ENCODE measurements around the gene KLHL15. TPM values are rescaled to one million over a fixed set of nuclear protein-coding genes. Genes with fewer than 3 reads are reported as not detected.
"Not testable (repeated sequence)": the region's sequence is repeated elsewhere in the genome, so short reads cannot be mapped to it uniquely, and the experiment has no call there.

Gene KLHL15
- total RNA-seq, 2 experiments from 2014 or later: 9.3 to 11.8 TPM

DNA sequence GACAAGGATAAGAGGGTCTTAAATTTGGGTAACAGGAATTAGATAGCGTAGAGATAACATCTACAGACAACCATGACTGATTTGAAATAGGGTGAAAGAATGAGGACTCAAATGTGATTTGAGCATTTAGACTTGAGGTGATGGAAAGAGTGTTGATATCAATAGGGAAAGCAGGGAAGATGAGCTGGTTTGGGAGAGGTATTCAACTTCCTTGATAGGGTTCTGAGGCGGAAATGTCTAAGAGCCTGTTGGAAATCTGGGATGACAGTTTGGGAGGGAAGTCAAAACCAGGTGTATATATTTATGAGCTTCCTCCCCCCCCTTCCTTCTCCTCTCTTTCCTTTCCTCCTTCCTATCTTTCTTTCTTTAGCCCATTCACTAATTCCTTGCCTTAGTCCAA, 36.5 kb downstream of the KLHL15 start:
- Mint-ChIP-seq H3K27me3 (no peaks in the 10 kb centered on the region), H3K27ac (no peak overlapping the region), H3K4me1 (peaks cover 23% of the 10 kb centered on the region), H3K9me3 (ENCODE audit: low read depth) (no peaks in the 10 kb centered on the region), H3K4me3 (no peak overlapping the region), H3K36me3 (ENCODE audit: low read depth) (peaks cover 34% of the 10 kb centered on the region)
- CTCF ChIA-PET: no interaction called here
- intact Hi-C loops (cut with DNase I, micrococcal nuclease): no loop called here
- no peak for DNase-seq
- POLR2A ChIA-PET: no interaction called here
- ATAC-seq: no peak

DNA sequence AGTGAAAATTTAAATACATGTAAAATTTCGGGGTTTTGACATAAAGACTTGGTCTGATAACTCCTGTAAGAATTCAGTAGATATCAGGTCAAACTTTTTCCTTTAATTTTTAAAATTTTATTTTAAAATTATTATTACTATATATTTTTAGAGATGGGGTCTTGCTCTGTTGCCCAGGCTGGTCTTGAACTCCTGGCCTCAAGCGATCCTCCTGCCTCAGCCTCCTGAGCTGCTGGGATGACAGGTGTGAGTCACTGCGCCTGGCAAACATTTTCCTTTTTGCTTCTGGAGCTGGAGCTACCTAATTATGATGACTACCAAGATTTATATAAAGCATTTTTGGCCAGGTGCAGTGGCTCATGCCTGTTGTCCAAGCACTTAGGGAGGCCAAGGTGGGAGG, 37.3 kb downstream of the KLHL15 start:
- peaks cover 34% of the 10 kb centered on the region for H3K36me3 Mint-ChIP-seq (ENCODE audit: low read depth)
- H3K4me1 Mint-ChIP-seq: peaks cover 22% of the 10 kb centered on the region
- no peak overlapping the region for H3K27ac Mint-ChIP-seq
- H3K4me3 Mint-ChIP-seq: no peak overlapping the region
- intact Hi-C loops (cut with DNase I, micrococcal nuclease): no loop called here
- no peaks in the 10 kb centered on the region for H3K27me3 Mint-ChIP-seq
- H3K9me3 Mint-ChIP-seq (ENCODE audit: low read depth): no peaks in the 10 kb centered on the region
- ChIA-PET CTCF (no interaction called here), POLR2A (interaction anchor here (0.7 kb wide), 1 partner anchor 493 kb away, joined by 3 read pairs; no protein-coding TSS in a partner anchor)
- DNase-seq: no peak
- no peak for ATAC-seq

DNA sequence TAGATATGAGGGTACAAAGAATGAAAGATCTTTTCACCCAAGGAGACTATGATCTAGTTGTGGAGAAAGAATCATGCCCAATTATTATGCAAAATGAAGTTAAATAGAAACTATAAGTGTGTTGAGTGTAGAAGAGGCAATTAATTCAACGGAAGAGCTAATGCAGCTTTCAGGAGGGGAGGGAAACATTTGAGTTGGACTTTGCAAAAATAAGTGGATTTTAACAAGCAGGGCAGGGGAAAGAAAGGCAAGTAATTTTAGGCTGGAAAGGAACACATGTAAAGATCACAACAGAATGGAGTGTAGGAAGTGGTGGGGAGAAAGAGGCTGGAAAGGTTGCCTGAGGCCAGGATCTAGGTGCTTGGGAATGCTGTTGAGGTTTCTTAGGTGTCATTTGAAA, 44.1 kb downstream of the KLHL15 start:
- POLR2A ChIA-PET: no interaction called here
- Mint-ChIP-seq H3K27ac (no peak overlapping the region), H3K36me3 (ENCODE audit: low read depth) (peaks cover 16% of the 10 kb centered on the region), H3K4me3 (no peak overlapping the region), H3K27me3 (no peaks in the 10 kb centered on the region), H3K9me3 (ENCODE audit: low read depth) (no peaks in the 10 kb centered on the region), H3K4me1 (peaks cover 4% of the 10 kb centered on the region)
- DNase-seq (no peak), ATAC-seq (no peak)
- CTCF ChIA-PET: no interaction called here
- intact Hi-C loops (cut with DNase I, micrococcal nuclease): no loop called here

- DNase-seq (no peak), ATAC-seq (no peak)
- intact Hi-C loops (cut with DNase I, micrococcal nuclease): no loop called here
- Mint-ChIP-seq H3K4me3 (no peak overlapping the region), H3K4me1 (peaks cover 4% of the 10 kb centered on the region), H3K27me3 (no peaks in the 10 kb centered on the region), H3K9me3 (ENCODE audit: low read depth) (no peaks in the 10 kb centered on the region), H3K36me3 (ENCODE audit: low read depth) (peaks cover 15% of the 10 kb centered on the region), H3K27ac (no peak overlapping the region)
- ChIA-PET CTCF (interaction anchor here (0.9 kb wide), 1 partner anchor 74 kb away, joined by 3 read pairs; the partner anchor contains the start of genes APOO and CXorf58), POLR2A (no interaction called here)
These were observed 45.3 kb downstream of the KLHL15 start for GRCh38 chrX:23981711-23982110.

GRCh38 chrX:23981222-23981621, 45.8 kb downstream of the KLHL15 start:
- Mint-ChIP-seq H3K4me3 (no peak overlapping the region), H3K4me1 (peaks cover 4% of the 10 kb centered on the region), H3K36me3 (ENCODE audit: low read depth) (peaks cover 15% of the 10 kb centered on the region), H3K9me3 (ENCODE audit: low read depth) (no peaks in the 10 kb centered on the region), H3K27ac (no peak overlapping the region), H3K27me3 (no peaks in the 10 kb centered on the region)
- CTCF ChIA-PET: interaction anchor here (0.6 to 0.9 kb wide), 2 partner anchors 38 to 74 kb away, joined by 3 read pairs; partner anchors contain the start of genes APOO and CXorf58
- intact Hi-C loops (cut with DNase I, micrococcal nuclease): no loop called here
- DNase-seq: no peak
- POLR2A ChIA-PET: no interaction called here
- no peak for ATAC-seq

- POLR2A ChIA-PET: no interaction called here
- no peaks in the 10 kb centered on the region for H3K9me3 Mint-ChIP-seq (ENCODE audit: low read depth)
- CTCF ChIA-PET: interaction anchor here (0.5 kb wide), 1 partner anchor 69 kb away, joined by 3 read pairs; no protein-coding TSS in a partner anchor
- DNase-seq (no peak), ATAC-seq (no peak)
- intact Hi-C loops (cut with DNase I, micrococcal nuclease): no loop called here
- peaks cover 13% of the 10 kb centered on the region for H3K36me3 Mint-ChIP-seq (ENCODE audit: low read depth)
- peaks cover 2% of the 10 kb centered on the region for H3K4me1 Mint-ChIP-seq
- no peaks in the 10 kb centered on the region for H3K27me3 Mint-ChIP-seq
- H3K4me3 Mint-ChIP-seq: no peak overlapping the region
- no peak overlapping the region for H3K27ac Mint-ChIP-seq
These were observed 47.0 kb downstream of the KLHL15 start for GRCh38 chrX:23980011-23980441.

GRCh38 chrX:23978491-23978890, 48.5 kb downstream of the KLHL15 start:
- POLR2A ChIA-PET: no interaction called here
- H3K27ac Mint-ChIP-seq: no peak overlapping the region
- CTCF ChIA-PET: no interaction called here
- no peak overlapping the region for H3K4me3 Mint-ChIP-seq
- H3K36me3 Mint-ChIP-seq (ENCODE audit: low read depth): peaks cover 13% of the 10 kb centered on the region
- intact Hi-C loops (cut with DNase I, micrococcal nuclease): no loop called here
- DNase-seq (no peak), ATAC-seq (no peak)
- no peaks in the 10 kb centered on the region for H3K27me3 Mint-ChIP-seq
- no peaks in the 10 kb centered on the region for H3K4me1 Mint-ChIP-seq
- H3K9me3 Mint-ChIP-seq (ENCODE audit: low read depth): no peaks in the 10 kb centered on the region

DNA sequence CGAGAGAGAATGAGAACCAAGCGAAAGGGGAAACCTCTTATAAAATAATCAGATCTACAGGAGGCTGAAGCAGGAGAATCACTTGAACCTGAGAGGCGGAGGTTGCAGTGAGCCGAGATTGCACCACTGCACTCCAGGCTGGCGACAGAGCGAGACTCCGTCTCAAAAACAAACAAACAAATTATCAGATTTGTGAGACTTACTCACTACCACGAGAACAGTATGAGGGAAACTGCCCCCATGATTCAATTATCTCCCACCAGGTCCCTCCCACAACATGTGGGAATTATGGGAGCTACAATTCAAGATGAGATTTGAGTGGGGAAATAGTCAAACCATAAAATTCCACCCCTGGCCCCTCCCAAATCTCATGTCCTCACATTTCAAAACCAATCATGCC, 61.4 kb downstream of the KLHL15 start:
- ATAC-seq; H3K27ac Mint-ChIP-seq; POLR2A ChIA-PET; DNase-seq; H3K4me3 Mint-ChIP-seq; H3K27me3 Mint-ChIP-seq; H3K9me3 Mint-ChIP-seq (ENCODE audit: low read depth); CTCF ChIA-PET; intact Hi-C loops (cut with DNase I, micrococcal nuclease); H3K4me1 Mint-ChIP-seq; H3K36me3 Mint-ChIP-seq (ENCODE audit: low read depth): not testable (repeated sequence)

DNA sequence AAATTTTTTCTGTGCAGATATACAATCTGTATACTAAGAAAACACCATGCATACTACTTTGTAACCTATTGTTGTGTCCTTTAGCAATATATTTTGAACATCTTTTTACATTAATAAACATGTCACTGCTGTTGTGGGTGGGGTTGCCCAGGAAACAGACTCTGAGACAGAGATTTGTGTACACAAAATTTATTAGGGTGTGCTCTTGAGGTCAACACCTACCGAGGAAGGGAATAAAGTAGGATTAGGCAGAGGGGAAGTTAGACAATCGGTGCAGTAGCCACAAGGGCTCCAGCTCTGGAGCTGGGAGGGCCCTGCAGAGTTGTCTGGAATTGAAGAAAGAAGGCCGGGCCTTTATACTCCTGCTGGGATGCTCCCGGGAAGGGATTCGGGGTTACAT, 62.8 kb downstream of the KLHL15 start:
- H3K9me3 Mint-ChIP-seq (ENCODE audit: low read depth): no peaks in the 10 kb centered on the region
- H3K36me3 Mint-ChIP-seq (ENCODE audit: low read depth): no peaks in the 10 kb centered on the region
- CTCF ChIA-PET: no interaction called here
- no peak overlapping the region for H3K4me3 Mint-ChIP-seq
- DNase-seq: no peak
- ATAC-seq: no peak
- H3K27ac Mint-ChIP-seq: no peak overlapping the region
- peaks cover 9% of the 10 kb centered on the region for H3K4me1 Mint-ChIP-seq
- intact Hi-C loops (cut with DNase I, micrococcal nuclease): no loop called here
- H3K27me3 Mint-ChIP-seq: no peaks in the 10 kb centered on the region
- POLR2A ChIA-PET: no interaction called here

GRCh38 chrX:23959781-23960180, 67.2 kb downstream of the KLHL15 start:
- Mint-ChIP-seq H3K4me3 (no peak overlapping the region), H3K27ac (peak overlapping the region; percentile 79), H3K27me3 (no peaks in the 10 kb centered on the region), H3K9me3 (ENCODE audit: low read depth) (no peaks in the 10 kb centered on the region), H3K36me3 (ENCODE audit: low read depth) (no peaks in the 10 kb centered on the region), H3K4me1 (peaks cover 13% of the 10 kb centered on the region)
- ChIA-PET POLR2A (no interaction called here), CTCF (no interaction called here)
- DNase-seq (peak; percentile 36), ATAC-seq (peak; percentile 98)
- intact Hi-C loops (cut with DNase I, micrococcal nuclease): loop anchor here in 1 of 2 experiments (5.0 kb wide), 1 partner anchor 53 kb away; no protein-coding TSS in a partner anchor

- ATAC-seq: no peak
These were observed 72.6 kb downstream of the KLHL15 start for GRCh38 chrX:23954396-23954795.

GRCh38 chrX:23953908-23954269, 73.1 kb downstream of the KLHL15 start:
- peak overlapping the region; percentile 93 for H3K27ac Mint-ChIP-seq
- peak overlapping the region; percentile 69 for H3K4me3 Mint-ChIP-seq
- ATAC-seq (no peak), DNase-seq (peak; percentile 20)
- H3K27me3 Mint-ChIP-seq: no peaks in the 10 kb centered on the region
- no peaks in the 10 kb centered on the region for H3K9me3 Mint-ChIP-seq (ENCODE audit: low read depth)
- POLR2A ChIA-PET: interaction anchor here (1.4 kb wide), 1 partner anchor 100 kb away, joined by 3 read pairs; no protein-coding TSS in a partner anchor
- peaks cover 19% of the 10 kb centered on the region for H3K4me1 Mint-ChIP-seq
- no peaks in the 10 kb centered on the region for H3K36me3 Mint-ChIP-seq (ENCODE audit: low read depth)
- CTCF ChIA-PET: interaction anchor here (1.5 kb wide), 1 partner anchor 39 kb away, joined by 3 read pairs; no protein-coding TSS in a partner anchor
- intact Hi-C loops (cut with DNase I, micrococcal nuclease): loop anchor here (1.0 to 2.0 kb wide), 6 partner anchors 45 to 100 kb away; partner anchors contain the start of genes EIF2S3 (in 2 of the 2), APOO (in 1 of the 2) and CXorf58 (in 1 of the 2)

More at GRCh38 chrX:23954396-23954795, 72.6 kb downstream of the KLHL15 start:
- intact Hi-C loops (cut with DNase I, micrococcal nuclease): no loop called here
- Mint-ChIP-seq H3K27ac (peak overlapping the region; percentile 37), H3K36me3 (ENCODE audit: low read depth) (no peaks in the 10 kb centered on the region), H3K27me3 (no peaks in the 10 kb centered on the region), H3K4me1 (peaks cover 21% of the 10 kb centered on the region), H3K9me3 (ENCODE audit: low read depth) (no peaks in the 10 kb centered on the region), H3K4me3 (no peak overlapping the region)
- no peak for DNase-seq
- CTCF ChIA-PET: interaction anchor here (0.6 to 1.5 kb wide), 2 partner anchors 38 to 1980 kb away, joined by 3 read pairs; no protein-coding TSS in a partner anchor
- POLR2A ChIA-PET: interaction anchor here (0.6 kb wide), 1 partner anchor 53 kb away, joined by 4 read pairs; no protein-coding TSS in a partner anchor
